ENCODE data around the gene PIGS. TPM values are rescaled to one million over a fixed set of nuclear protein-coding genes. Genes with fewer than 3 reads are reported as not detected.

PIGS gene
- total and polyA plus RNA-seq, 2 donors (not counting 1 experiment from before 2014, with no cell fraction given): 44.1 to 55.1 TPM

DNA sequence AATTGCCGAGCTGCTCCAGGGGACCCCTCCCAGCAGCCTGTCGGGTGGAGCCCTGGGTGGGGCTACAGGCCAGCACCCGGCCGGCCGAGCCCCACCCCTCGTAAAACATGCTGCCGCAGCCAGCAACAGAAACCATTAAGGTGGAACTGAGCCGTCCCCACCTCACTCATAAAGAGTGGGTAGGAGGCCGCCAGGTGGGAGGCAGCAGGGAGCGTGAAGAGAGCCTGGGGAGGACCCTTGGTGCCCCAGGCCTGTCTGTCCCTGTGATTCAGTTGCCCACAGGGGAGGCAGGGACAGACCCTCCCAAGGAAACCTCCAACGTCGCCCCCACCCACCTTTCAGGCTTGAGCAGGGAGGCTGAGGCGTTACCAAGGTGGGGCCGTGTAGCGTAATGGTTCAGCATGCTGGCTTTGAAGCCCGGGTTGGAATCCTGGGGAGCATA, 56.7 kb downstream of the PIGS start:
- 82% methylated on average over 12 of the region's 16 CpGs for WGBS (ENCODE audit: insufficient coverage)
- Histone ChIP-seq H3K4me2 (replicated peaks; ENCODE audit: low read depth, low read length, poor library complexity, severe bottlenecking) (no peak overlapping the region), H3K4me1 (ENCODE audit: control insufficient read depth in 2 of 2, insufficient read depth in 2 of 2, low read length in 2 of 2) (peaks cover 0 to 9% of the 10 kb centered on the region in 2 donors), H3K9ac (ENCODE audit: low read length) (no peak overlapping the region), H2AFZ (ENCODE audit: insufficient read depth, low read depth, low read length, poor library complexity, severe bottlenecking) (no peak overlapping the region), H3K27ac (ENCODE audit: low read length in 2 of 2) (no peak overlapping the region), H4K20me1 (ENCODE audit: control insufficient read depth, insufficient read depth, low read length, poor library complexity, severe bottlenecking) (no peaks in the 10 kb centered on the region), H3K27me3 (replicated peaks in 1 of 4; ENCODE audit: control extremely low read depth in 1 of 4, control insufficient read depth in 3 of 4, insufficient read depth in 4 of 4, low read length in 3 of 4) (peaks cover 0 to 16% (median 1%) of the 10 kb centered on the region in 4 experiments), H3K9me3 (ENCODE audit: control extremely low read depth in 1 of 3, control insufficient read depth in 2 of 3, insufficient read depth in 1 of 3, low read length in 2 of 3) (no peaks in the 10 kb centered on the region), H3K4me3 (ENCODE audit: control extremely low read depth in 1 of 5, extremely low read depth in 1 of 5, insufficient read depth in 1 of 5, low read depth in 2 of 5, low read length in 4 of 5) (no peak overlapping the region), H3K79me2 (ENCODE audit: control insufficient read depth, insufficient read depth, low read length) (no peaks in the 10 kb centered on the region), H3K36me3 (replicated peaks in 1 of 2; ENCODE audit: control extremely low read depth in 1 of 2, control insufficient read depth in 1 of 2, extremely low read depth in 1 of 2, insufficient read depth in 2 of 2, low read length in 1 of 2) (no peaks in the 10 kb centered on the region)
- DNase-seq (no peak), ATAC-seq (ENCODE audit: low read depth) (no peak)
- Mint-ChIP-seq H3K9me3 (ENCODE audit: insufficient read depth) (no peaks in the 10 kb centered on the region), H3K27ac (no peak overlapping the region), H3K4me3 (no peak overlapping the region), H3K4me1 (peaks cover 6% of the 10 kb centered on the region), H3K27me3 (peaks cover 20% of the 10 kb centered on the region)
- POLR2A ChIA-PET: no interaction called here
- CTCF ChIA-PET: no interaction called here
- TF ChIP-seq EZH2 (IDR thresholded peaks at IDR 0.05; ENCODE audit: borderline replicate concordance, insufficient read depth, low read depth, low read length, poor library complexity, severe bottlenecking) (no peak), CTCF (IDR thresholded peaks at IDR 0.05) (no peak)
- intact Hi-C loops (cut with micrococcal nuclease): no loop called here

GRCh38 chr17:28513476-28513875, 57.8 kb downstream of the PIGS start:
- no peak overlapping the region for H2AFZ ChIP-seq (ENCODE audit: insufficient read depth, low read depth, low read length, poor library complexity, severe bottlenecking)
- TF ChIP-seq CTCF (IDR thresholded peaks at IDR 0.05): no peak
- TF ChIP-seq EZH2 (IDR thresholded peaks at IDR 0.05; ENCODE audit: borderline replicate concordance, insufficient read depth, low read depth, low read length, poor library complexity, severe bottlenecking): no peak
- WGBS (ENCODE audit: insufficient coverage): 93% methylated on average over 7 of the region's 7 CpGs
- no peak overlapping the region for H3K9ac ChIP-seq (ENCODE audit: low read length)
- Mint-ChIP-seq H3K4me3 (no peak overlapping the region), H3K9me3 (ENCODE audit: insufficient read depth) (no peaks in the 10 kb centered on the region), H3K4me1 (peaks cover 6% of the 10 kb centered on the region), H3K27me3 (peaks cover 27% of the 10 kb centered on the region), H3K27ac (no peak overlapping the region)
- H3K27ac ChIP-seq (ENCODE audit: low read length in 2 of 2): no peak overlapping the region
- H3K27me3 ChIP-seq (replicated peaks in 1 of 4; ENCODE audit: control extremely low read depth in 1 of 4, control insufficient read depth in 3 of 4, insufficient read depth in 4 of 4, low read length in 3 of 4): peaks cover 0 to 25% (median 3%) of the 10 kb centered on the region in 4 experiments
- H3K9me3 ChIP-seq (ENCODE audit: control extremely low read depth in 1 of 3, control insufficient read depth in 2 of 3, insufficient read depth in 1 of 3, low read length in 2 of 3): no peaks in the 10 kb centered on the region
- ChIA-PET CTCF (no interaction called here), POLR2A (no interaction called here)
- no peak overlapping the region for H3K4me3 ChIP-seq (ENCODE audit: control extremely low read depth in 1 of 5, extremely low read depth in 1 of 5, insufficient read depth in 1 of 5, low read depth in 2 of 5, low read length in 4 of 5)
- no peak for DNase-seq
- no peaks in the 10 kb centered on the region for H3K36me3 ChIP-seq (replicated peaks in 1 of 2; ENCODE audit: control extremely low read depth in 1 of 2, control insufficient read depth in 1 of 2, extremely low read depth in 1 of 2, insufficient read depth in 2 of 2, low read length in 1 of 2)
- no peaks in the 10 kb centered on the region for H3K79me2 ChIP-seq (ENCODE audit: control insufficient read depth, insufficient read depth, low read length)
- intact Hi-C loops (cut with micrococcal nuclease): no loop called here
- peaks cover 0 to 4% of the 10 kb centered on the region in 2 donors for H3K4me1 ChIP-seq (ENCODE audit: control insufficient read depth in 2 of 2, insufficient read depth in 2 of 2, low read length in 2 of 2)
- no peaks in the 10 kb centered on the region for H4K20me1 ChIP-seq (ENCODE audit: control insufficient read depth, insufficient read depth, low read length, poor library complexity, severe bottlenecking)
- no peak overlapping the region for H3K4me2 ChIP-seq (replicated peaks; ENCODE audit: low read depth, low read length, poor library complexity, severe bottlenecking)
- no peak for ATAC-seq (ENCODE audit: low read depth)
